Fibroblast of lung (primary cell): ENCODE data around the gene AK1. TPM values are rescaled to one million over a fixed set of nuclear protein-coding genes. Genes with fewer than 3 reads are reported as not detected.
A peak's percentile ranks its signal among the peaks of the same experiment; 100 is the strongest.
"Not testable (repeated sequence)": the region's sequence is repeated elsewhere in the genome, so short reads cannot be mapped to it uniquely, and the experiment has no call there.

Source experiments
- DNase-seq, 2 donors: peaks; one replicate each; pipeline versions ENCODE4 v3.0.0 to v3.0.0-alpha.2; 2010; ENCODE audit warnings: low read depth in 2 of 2
- H2AFZ ChIP-seq: 2 replicates; pipeline ENCODE4 v1.5.1; 2012; ENCODE audit warnings: low read length, control low read depth, inconsistent platforms
- H3K27ac ChIP-seq: 2 replicates; pipeline ENCODE4 v1.5.1; 2011; ENCODE audit warnings: low read length, control low read depth; ENCODE audit not compliant: insufficient read depth
- H3K27me3 ChIP-seq: 2 replicates; pipeline ENCODE4 v1.5.1; 2011; ENCODE audit warnings: mild to moderate bottlenecking, low read length; ENCODE audit not compliant: control insufficient read depth, insufficient read depth
- H3K36me3 ChIP-seq: 2 replicates; pipeline ENCODE4 v1.5.1; 2011; ENCODE audit warnings: low read length; ENCODE audit not compliant: control insufficient read depth, insufficient read depth
- H3K4me1 ChIP-seq: 2 replicates; pipeline ENCODE4 v1.5.1; 2011; ENCODE audit warnings: low read length; ENCODE audit not compliant: control insufficient read depth, insufficient read depth; ENCODE audit errors: extremely low read depth
- H3K4me2 ChIP-seq: 2 replicates; pipeline ENCODE4 v1.5.1; 2011; ENCODE audit warnings: low read length, control low read depth; ENCODE audit not compliant: insufficient read depth; ENCODE audit errors: extremely low read depth
- H3K4me3 ChIP-seq, 4 experiments: fragments of 200-600 bp in 1 of 4; sonication (generic) in 1 of 4; replicated peaks in 1 of 4; 2 replicates each; pipeline ENCODE4 v1.5.1; 2011 to 2016; ENCODE audit warnings: low read length in 4 of 4, low read depth in 3 of 4, mild to moderate bottlenecking in 3 of 4, control low read depth in 2 of 4, inconsistent platforms in 1 of 4, mixed read lengths in 1 of 4; ENCODE audit not compliant: insufficient read depth in 1 of 4; ENCODE audit errors: control extremely low read depth in 1 of 4
- H3K79me2 ChIP-seq: 2 replicates; pipeline ENCODE4 v1.5.1; 2012; ENCODE audit warnings: mild to moderate bottlenecking, low read length, inconsistent platforms; ENCODE audit not compliant: control insufficient read depth, insufficient read depth
- H3K9ac ChIP-seq: 2 replicates; pipeline ENCODE4 v1.5.1; 2011; ENCODE audit warnings: mild to moderate bottlenecking, low read length, control low read depth; ENCODE audit not compliant: insufficient read depth
- H3K9me3 ChIP-seq: 2 replicates; pipeline ENCODE4 v1.5.1; 2012; ENCODE audit warnings: low read depth, low read length; ENCODE audit not compliant: control insufficient read depth, insufficient read depth
- H4K20me1 ChIP-seq: 2 replicates; pipeline ENCODE4 v1.5.1; 2011; ENCODE audit warnings: low read length; ENCODE audit not compliant: control insufficient read depth, insufficient read depth; ENCODE audit errors: extremely low read depth
- EZH2 ChIP-seq: IDR thresholded peaks from 2 replicates; pipeline ENCODE4 v1.5.1; 2012; ENCODE audit warnings: low read length, control low read depth, mild to moderate bottlenecking; ENCODE audit errors: missing control alignments
- polyA plus RNA-seq, 2 donors: library from polyadenylated mRNA; depleted of rRNA in 1 of 2; stranded (reverse) in 1 of 2; unstranded in 1 of 2; fragments of >200 nt; gene quantifications; 2 replicates each; pipeline ENCODE4 v1.2.1, GENCODE V29; 2011 to 2012; ENCODE audit warnings: missing spikeins in 1 of 2
- total RNA-seq: library from RNA; depleted of rRNA; stranded (reverse); fragments of >200 nt; gene quantifications from 2 replicates; pipeline ENCODE4 v1.2.1, GENCODE V29; 2014
- TF ChIP-seq, protein P1 (sequence below), 2 donors: IDR thresholded peaks in 1 of 2; conservative IDR thresholded peaks in 1 of 2; 1 replicate in 1 of 2; 2 replicates in 1 of 2; pipeline ENCODE4 v1.5.1; 2011 to 2012; ENCODE audit warnings: low read length in 2 of 2, control low read depth in 1 of 2, inconsistent platforms in 1 of 2, low read depth in 1 of 2, mild to moderate bottlenecking in 1 of 2

Gene AK1
- total and polyA plus RNA-seq, 2 donors (not counting 1 experiment from before 2014, with no cell fraction given) = 47.6 to 73.1 TPM

DNA sequence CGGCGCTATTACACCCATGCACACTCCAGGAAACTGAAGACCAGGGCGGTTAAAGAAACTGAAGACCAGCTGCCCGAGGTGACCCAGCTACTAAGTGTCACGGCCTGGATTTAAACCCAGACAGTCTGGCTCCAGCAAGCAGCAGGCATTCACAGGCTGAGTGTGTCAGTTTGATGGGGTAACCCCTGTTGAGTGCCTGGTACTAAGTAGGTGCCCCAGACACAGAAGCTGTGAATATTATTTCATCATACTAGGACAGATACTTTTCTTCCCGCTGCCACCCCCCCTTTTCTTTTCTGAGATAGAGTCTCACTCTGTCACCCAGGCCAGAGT is 30.3 kb downstream of the AK1 start:
- TF ChIP-seq, protein P1, sequence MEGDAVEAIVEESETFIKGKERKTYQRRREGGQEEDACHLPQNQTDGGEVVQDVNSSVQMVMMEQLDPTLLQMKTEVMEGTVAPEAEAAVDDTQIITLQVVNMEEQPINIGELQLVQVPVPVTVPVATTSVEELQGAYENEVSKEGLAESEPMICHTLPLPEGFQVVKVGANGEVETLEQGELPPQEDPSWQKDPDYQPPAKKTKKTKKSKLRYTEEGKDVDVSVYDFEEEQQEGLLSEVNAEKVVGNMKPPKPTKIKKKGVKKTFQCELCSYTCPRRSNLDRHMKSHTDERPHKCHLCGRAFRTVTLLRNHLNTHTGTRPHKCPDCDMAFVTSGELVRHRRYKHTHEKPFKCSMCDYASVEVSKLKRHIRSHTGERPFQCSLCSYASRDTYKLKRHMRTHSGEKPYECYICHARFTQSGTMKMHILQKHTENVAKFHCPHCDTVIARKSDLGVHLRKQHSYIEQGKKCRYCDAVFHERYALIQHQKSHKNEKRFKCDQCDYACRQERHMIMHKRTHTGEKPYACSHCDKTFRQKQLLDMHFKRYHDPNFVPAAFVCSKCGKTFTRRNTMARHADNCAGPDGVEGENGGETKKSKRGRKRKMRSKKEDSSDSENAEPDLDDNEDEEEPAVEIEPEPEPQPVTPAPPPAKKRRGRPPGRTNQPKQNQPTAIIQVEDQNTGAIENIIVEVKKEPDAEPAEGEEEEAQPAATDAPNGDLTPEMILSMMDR (conservative IDR thresholded peaks at IDR 0.05 in 1 of 2, IDR thresholded peaks at IDR 0.05 in 1 of 2; ENCODE audit: low read depth in 1 of 2, low read length in 2 of 2) = no peak
- no peak for TF ChIP-seq EZH2
- Histone ChIP-seq H4K20me1 (no peaks in the 10 kb centered on the region), H3K4me3 (no peak overlapping the region), H3K9ac (no peak overlapping the region), H3K4me1 (peaks cover 17% of the 10 kb centered on the region), H3K9me3 (no peaks in the 10 kb centered on the region), H3K4me2 (peak overlapping the region; percentile 46), H3K27me3 (no peaks in the 10 kb centered on the region), H2AFZ (no peak overlapping the region), H3K36me3 (peaks cover 16% of the 10 kb centered on the region), H3K79me2 (peaks cover 88% of the 10 kb centered on the region), H3K27ac (peak overlapping the region; percentile 69)
- no peak for DNase-seq

DNA sequence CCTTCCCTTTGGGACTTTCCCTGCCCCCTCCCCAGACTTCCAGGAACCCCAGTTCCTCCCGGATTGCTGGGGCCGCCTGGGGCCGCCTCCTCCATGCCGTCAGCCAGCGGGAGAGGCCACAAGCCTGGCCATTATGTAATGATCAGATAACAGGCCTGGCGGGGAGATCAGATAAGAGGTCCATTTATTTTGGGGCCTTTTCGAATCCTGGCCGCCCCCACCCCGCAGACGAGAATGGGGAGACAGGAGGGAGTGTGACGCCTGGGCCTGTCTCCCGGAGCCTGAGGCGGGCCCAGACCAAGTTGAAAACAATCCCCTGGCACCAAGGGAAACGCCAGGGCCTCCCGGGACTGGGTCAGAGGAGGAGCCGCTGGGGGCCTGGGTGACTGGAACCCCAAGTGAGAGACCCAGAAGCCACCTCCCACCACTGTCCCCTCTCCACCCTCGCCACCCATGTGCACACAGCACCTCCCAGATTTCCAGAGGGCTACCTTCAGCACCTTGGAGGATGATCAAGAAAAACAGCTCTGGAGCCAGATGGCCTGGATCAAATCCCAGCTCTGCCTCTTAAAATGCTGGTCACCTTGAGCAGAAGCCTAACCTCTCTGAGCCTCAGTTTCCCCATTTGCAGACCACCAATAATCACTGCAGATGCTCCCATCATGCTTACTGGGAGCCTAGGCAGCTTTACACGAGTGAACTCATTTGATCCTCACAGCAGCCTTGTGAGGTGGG is 30.9 kb downstream of the AK1 start:
- no peaks in the 10 kb centered on the region for H4K20me1 ChIP-seq
- H3K27me3 ChIP-seq = no peaks in the 10 kb centered on the region
- peaks cover 17% of the 10 kb centered on the region for H3K4me1 ChIP-seq
- TF ChIP-seq, protein P1 (conservative IDR thresholded peaks at IDR 0.05 in 1 of 2, IDR thresholded peaks at IDR 0.05 in 1 of 2; ENCODE audit: low read depth in 1 of 2, low read length in 2 of 2) = no peak
- no peak for TF ChIP-seq EZH2
- peak overlapping the region; percentile 21 for H3K9ac ChIP-seq
- DNase-seq = peak in 1 of 2 donors; percentile 59
- peaks cover 87% of the 10 kb centered on the region for H3K79me2 ChIP-seq
- peaks cover 16% of the 10 kb centered on the region for H3K36me3 ChIP-seq
- H3K9me3 ChIP-seq = no peaks in the 10 kb centered on the region
- peak overlapping the region; percentile 69 for H3K27ac ChIP-seq
- H2AFZ ChIP-seq = no peak overlapping the region
- peak overlapping the region; percentile 46 for H3K4me2 ChIP-seq
- no peak overlapping the region for H3K4me3 ChIP-seq

DNA sequence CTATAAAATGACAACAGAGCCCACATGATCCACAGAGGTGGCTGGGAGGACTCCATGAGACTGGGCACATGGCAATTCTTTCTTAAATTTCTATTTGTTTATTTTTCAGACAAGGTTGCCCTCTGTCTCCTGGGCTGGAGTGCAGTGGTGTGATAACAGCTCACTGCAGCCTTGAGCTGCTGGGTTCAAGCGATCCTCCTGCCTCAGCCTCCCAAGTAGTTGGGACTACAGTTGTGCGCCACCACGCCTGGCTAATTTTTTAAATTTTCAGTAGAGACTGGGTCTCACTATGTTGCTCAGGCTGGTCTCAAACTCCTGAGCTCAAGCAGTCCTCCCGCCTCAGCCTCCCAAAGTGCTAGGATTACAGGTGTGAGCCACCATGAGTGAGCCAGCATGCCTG is 31.9 kb downstream of the AK1 start:
- peak overlapping the region; percentile 76 for H3K27ac ChIP-seq
- H2AFZ ChIP-seq, H3K4me3 ChIP-seq, H3K27me3 ChIP-seq, DNase-seq, H3K9me3 ChIP-seq, H3K9ac ChIP-seq, H3K4me2 ChIP-seq, H4K20me1 ChIP-seq: not testable (repeated sequence)
- peaks cover 86% of the 10 kb centered on the region for H3K79me2 ChIP-seq
- peaks cover 19% of the 10 kb centered on the region for H3K4me1 ChIP-seq
- H3K36me3 ChIP-seq = peaks cover 17% of the 10 kb centered on the region
